ENCODE measurements around the gene ARL5C. TPM values are rescaled to one million over a fixed set of nuclear protein-coding genes. Genes with fewer than 3 reads are reported as not detected.

ARL5C gene
- total and polyA plus RNA-seq, 8 donors = 0.31 to 1.0 (median 0.73) TPM; not detected in 3

GRCh38 chr17:39161962-39162361 lies 4.0 kb downstream of the ARL5C start:
- FAIRE-seq = no peak
- DNase-seq = no peak
- intact Hi-C loops (cut with DNase I) = no loop called here

GRCh38 chr17:39158623-39159022 lies 7.3 kb downstream of the ARL5C start:
- Histone ChIP-seq H3K9me3 (no peaks in the 10 kb centered on the region), H3K4me3 (no peak overlapping the region), H3K27me3 (no peaks in the 10 kb centered on the region), H3K27ac (no peak overlapping the region), H3K36me3 (no peaks in the 10 kb centered on the region), H3K4me1 (no peaks in the 10 kb centered on the region)
- 81 to 87% methylated on average over 2 of the region's 2 CpGs for WGBS, 2 donors
- no peak for TF ChIP-seq CTCF (IDR thresholded peaks at IDR 0.05)
- DNase-seq (no peak), ATAC-seq (no peak), FAIRE-seq (no peak)
- intact Hi-C loops (cut with DNase I) = loop anchor here in 1 of 3 donors (10.0 kb wide), 1 partner anchor 94 kb away; no protein-coding TSS in a partner anchor

More at GRCh38 chr17:39161962-39162361, 4.0 kb downstream of the ARL5C start:
- 78 to 79% methylated on average over 2 of the region's 2 CpGs for WGBS, 2 donors
- Histone ChIP-seq H3K27me3 (no peaks in the 10 kb centered on the region), H3K9me3 (no peaks in the 10 kb centered on the region), H3K4me3 (no peak overlapping the region), H3K27ac (no peak overlapping the region), H3K36me3 (no peaks in the 10 kb centered on the region), H3K4me1 (peaks cover 0 to 13% (median 7%) of the 10 kb centered on the region in 3 donors)
- ATAC-seq = no peak
- no peak for TF ChIP-seq CTCF (IDR thresholded peaks at IDR 0.05)

GRCh38 chr17:39156491-39156890 lies 9.5 kb downstream of the ARL5C start:
- no peak for TF ChIP-seq CTCF (IDR thresholded peaks at IDR 0.05)
- Histone ChIP-seq H3K36me3 (no peaks in the 10 kb centered on the region), H3K27me3 (no peaks in the 10 kb centered on the region), H3K4me3 (no peak overlapping the region), H3K27ac (no peak overlapping the region), H3K9me3 (no peaks in the 10 kb centered on the region), H3K4me1 (peaks cover 0 to 4% (median 0%) of the 10 kb centered on the region in 3 donors)
- no peak for DNase-seq
- no peak for ATAC-seq
- FAIRE-seq = no peak
- 82 to 83% methylated on average over 7 of the region's 7 CpGs for WGBS, 2 donors
- intact Hi-C loops (cut with DNase I) = loop anchor here in 1 of 3 donors (10.0 kb wide), 1 partner anchor 92 kb away; no protein-coding TSS in a partner anchor

- 55 to 61% methylated on average over 2 of the region's 2 CpGs for whole genome bisulfite sequencing, 2 donors
- DNase-seq (no peak), ATAC-seq (no peak), FAIRE-seq (no peak)
- Histone ChIP-seq H3K4me1 (peaks cover 0 to 4% (median 0%) of the 10 kb centered on the region in 3 donors), H3K27me3 (no peaks in the 10 kb centered on the region), H3K27ac (no peak overlapping the region), H3K9me3 (no peaks in the 10 kb centered on the region), H3K4me3 (no peak overlapping the region), H3K36me3 (no peaks in the 10 kb centered on the region)
- intact Hi-C loops (cut with DNase I) = loop anchor here in 1 of 3 donors (10.0 kb wide), 1 partner anchor 91 kb away; no protein-coding TSS in a partner anchor
- TF ChIP-seq CTCF (IDR thresholded peaks at IDR 0.05) = no peak
These were observed 10.3 kb downstream of the ARL5C start for GRCh38 chr17:39155654-39156053.

GRCh38 chr17:39153599-39154051 lies 12.3 kb downstream of the ARL5C start:
- FAIRE-seq = no peak
- H3K9me3 ChIP-seq = no peaks in the 10 kb centered on the region
- peak overlapping the region; percentile 11 to 61 (median 54) for H3K4me3 ChIP-seq
- H3K36me3 ChIP-seq = no peaks in the 10 kb centered on the region
- intact Hi-C loops (cut with DNase I) = loop anchor here in 2 of 3 donors (5.0 to 10.0 kb wide), 2 partner anchors 89 to 171 kb away; no protein-coding TSS in a partner anchor
- WGBS, 2 donors = 31 to 33% methylated on average over 16 of the region's 16 CpGs
- H3K27ac ChIP-seq = peak overlapping the region; percentile 39 to 85 (median 55)
- H3K4me1 ChIP-seq = peaks cover 0 to 4% (median 0%) of the 10 kb centered on the region in 3 donors
- TF ChIP-seq CTCF (IDR thresholded peaks at IDR 0.05) = no peak
- peak; percentile 77 to 91 (median 84) for ATAC-seq
- peak; percentile 81 to 96 (median 90) for DNase-seq
- no peaks in the 10 kb centered on the region for H3K27me3 ChIP-seq
